ENCODE measurements around the gene FAM180A. TPM values are rescaled to one million over a fixed set of nuclear protein-coding genes. Genes with fewer than 3 reads are reported as not detected.

Gene FAM180A
- total RNA-seq, 4 donors from 2014 or later: 0.65 to 1.9 (median 1.4) TPM; not detected in 1

DNA sequence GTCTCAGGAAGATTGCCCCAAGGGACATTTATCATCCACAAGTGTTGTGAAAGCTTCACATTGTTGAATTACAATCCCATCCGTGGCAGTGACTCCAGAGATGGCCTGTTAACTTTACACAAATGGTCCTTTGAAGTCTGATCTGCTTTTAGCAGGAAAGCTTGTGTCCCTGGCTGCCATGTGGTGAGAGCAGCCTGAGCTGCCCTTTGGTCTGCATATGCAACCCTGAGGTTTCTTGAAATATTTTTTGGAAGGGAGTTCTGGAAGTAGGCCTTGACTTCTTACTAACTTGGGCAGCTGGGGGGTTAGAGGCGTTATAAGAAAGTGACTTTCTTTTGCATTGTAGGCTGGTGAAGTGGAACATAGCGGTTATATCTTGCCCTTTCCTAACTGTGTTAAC is 41.3 kb upstream of the FAM180A start:
- no peaks in the 10 kb centered on the region for H3K9me3 ChIP-seq
- TF ChIP-seq POLR2A (IDR thresholded peaks at IDR 0.05): no peak
- TF ChIP-seq, protein P1, sequence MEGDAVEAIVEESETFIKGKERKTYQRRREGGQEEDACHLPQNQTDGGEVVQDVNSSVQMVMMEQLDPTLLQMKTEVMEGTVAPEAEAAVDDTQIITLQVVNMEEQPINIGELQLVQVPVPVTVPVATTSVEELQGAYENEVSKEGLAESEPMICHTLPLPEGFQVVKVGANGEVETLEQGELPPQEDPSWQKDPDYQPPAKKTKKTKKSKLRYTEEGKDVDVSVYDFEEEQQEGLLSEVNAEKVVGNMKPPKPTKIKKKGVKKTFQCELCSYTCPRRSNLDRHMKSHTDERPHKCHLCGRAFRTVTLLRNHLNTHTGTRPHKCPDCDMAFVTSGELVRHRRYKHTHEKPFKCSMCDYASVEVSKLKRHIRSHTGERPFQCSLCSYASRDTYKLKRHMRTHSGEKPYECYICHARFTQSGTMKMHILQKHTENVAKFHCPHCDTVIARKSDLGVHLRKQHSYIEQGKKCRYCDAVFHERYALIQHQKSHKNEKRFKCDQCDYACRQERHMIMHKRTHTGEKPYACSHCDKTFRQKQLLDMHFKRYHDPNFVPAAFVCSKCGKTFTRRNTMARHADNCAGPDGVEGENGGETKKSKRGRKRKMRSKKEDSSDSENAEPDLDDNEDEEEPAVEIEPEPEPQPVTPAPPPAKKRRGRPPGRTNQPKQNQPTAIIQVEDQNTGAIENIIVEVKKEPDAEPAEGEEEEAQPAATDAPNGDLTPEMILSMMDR (IDR thresholded peaks at IDR 0.05 in 4 of 5, conservative IDR thresholded peaks at IDR 0.05 in 1 of 5): no peak
- no peaks in the 10 kb centered on the region for H3K4me1 ChIP-seq
- ATAC-seq: no peak
- H3K4me3 ChIP-seq: no peak overlapping the region
- H3K36me3 ChIP-seq: no peaks in the 10 kb centered on the region
- intact Hi-C loops (cut with DNase I; ENCODE audit: low total_unique reads): no loop called here
- in situ Hi-C loops (cut with MboI; ENCODE audit: low sequenced_read_pairs in 4 of 4): loop anchor here in 1 of 4 donors (10.0 kb wide), 1 partner anchor 115 kb away; no protein-coding TSS in a partner anchor
- H3K27ac ChIP-seq: no peak overlapping the region
- no peak for DNase-seq
- H3K27me3 ChIP-seq: no peaks in the 10 kb centered on the region

DNA sequence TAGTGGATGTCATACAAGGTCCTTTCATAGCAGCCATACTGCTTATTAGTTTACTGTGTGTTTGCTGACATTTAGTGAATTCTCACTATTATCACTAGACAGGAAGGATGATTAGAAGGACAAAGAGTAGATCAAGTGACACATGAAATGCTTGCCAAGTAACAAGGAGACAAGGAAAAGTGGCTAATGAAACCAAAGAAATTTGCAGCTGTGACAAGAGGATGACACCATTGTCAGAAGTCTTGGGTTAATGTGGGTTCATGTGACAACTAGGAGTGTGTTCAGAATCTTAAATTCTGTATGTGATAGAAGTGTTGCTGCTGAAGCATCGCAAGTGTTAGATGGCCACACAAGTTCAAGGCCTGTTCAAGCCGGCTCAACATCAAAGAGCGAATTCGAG is 40.8 kb upstream of the FAM180A start:
- no peaks in the 10 kb centered on the region for H3K9me3 ChIP-seq
- intact Hi-C loops (cut with DNase I; ENCODE audit: low total_unique reads) (no loop called here), in situ Hi-C loops (cut with MboI; ENCODE audit: low sequenced_read_pairs in 4 of 4) (no loop called here)
- H3K4me1 ChIP-seq: no peaks in the 10 kb centered on the region
- TF ChIP-seq, protein P1 (IDR thresholded peaks at IDR 0.05 in 4 of 5, conservative IDR thresholded peaks at IDR 0.05 in 1 of 5): no peak
- no peak for TF ChIP-seq POLR2A (IDR thresholded peaks at IDR 0.05)
- DNase-seq (no peak), ATAC-seq (no peak)
- H3K27me3 ChIP-seq: no peaks in the 10 kb centered on the region
- H3K27ac ChIP-seq: no peak overlapping the region
- H3K4me3 ChIP-seq: no peak overlapping the region
- H3K36me3 ChIP-seq: no peaks in the 10 kb centered on the region

DNA sequence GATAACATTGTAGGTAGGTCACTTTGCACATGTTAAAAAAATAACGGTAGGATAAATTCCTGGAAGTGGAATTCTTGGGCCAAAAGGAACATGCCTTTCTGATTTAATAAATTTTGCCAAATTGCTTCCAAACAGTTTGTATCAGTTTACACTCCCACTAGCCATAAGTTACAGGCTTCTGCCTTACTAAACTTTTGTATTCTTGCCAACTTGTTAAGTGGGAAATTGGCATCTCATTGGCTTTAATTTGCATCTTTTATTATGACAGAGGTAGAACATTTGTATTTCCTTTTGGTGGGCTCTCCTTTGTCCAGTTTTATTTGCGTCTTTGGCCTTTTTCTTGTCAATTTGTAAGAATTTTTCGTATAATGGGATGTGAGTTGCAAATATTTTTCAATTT is 38.3 kb upstream of the FAM180A start:
- no peaks in the 10 kb centered on the region for H3K4me1 ChIP-seq
- no peak overlapping the region for H3K4me3 ChIP-seq
- ATAC-seq (no peak), DNase-seq (no peak)
- no peaks in the 10 kb centered on the region for H3K36me3 ChIP-seq
- no peaks in the 10 kb centered on the region for H3K27me3 ChIP-seq
- no peak overlapping the region for H3K27ac ChIP-seq
- no peaks in the 10 kb centered on the region for H3K9me3 ChIP-seq
- in situ Hi-C loops (cut with MboI; ENCODE audit: low sequenced_read_pairs in 4 of 4) (no loop called here), intact Hi-C loops (cut with DNase I; ENCODE audit: low total_unique reads) (no loop called here)
- TF ChIP-seq, protein P1 (IDR thresholded peaks at IDR 0.05 in 4 of 5, conservative IDR thresholded peaks at IDR 0.05 in 1 of 5): no peak
- TF ChIP-seq POLR2A (IDR thresholded peaks at IDR 0.05): no peak

DNA sequence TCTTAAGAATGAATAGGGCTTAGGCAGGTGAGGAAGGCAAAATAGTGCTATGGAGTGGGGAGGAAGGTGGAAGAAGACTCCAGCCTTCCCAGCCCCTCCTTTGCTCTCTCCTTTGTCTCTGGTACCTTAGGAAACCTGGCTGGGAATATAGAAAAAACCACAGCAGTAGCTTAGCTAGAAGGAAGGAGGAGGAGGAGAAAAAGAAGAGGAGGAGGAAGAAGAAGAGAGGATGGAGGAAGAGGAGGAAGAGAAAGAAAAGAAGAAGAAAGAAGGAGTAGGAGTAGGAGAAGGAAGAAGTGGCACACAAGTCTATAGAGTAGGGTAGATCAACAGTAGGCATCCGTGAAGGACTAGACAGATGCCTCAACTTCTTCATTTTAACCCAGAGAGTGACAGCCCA is 36.5 kb upstream of the FAM180A start:
- Histone ChIP-seq H3K4me3 (no peak overlapping the region), H3K36me3 (no peaks in the 10 kb centered on the region), H3K4me1 (no peaks in the 10 kb centered on the region), H3K27ac (no peak overlapping the region), H3K27me3 (no peaks in the 10 kb centered on the region), H3K9me3 (no peaks in the 10 kb centered on the region)
- no peak for DNase-seq
- no peak for ATAC-seq
- intact Hi-C loops (cut with DNase I; ENCODE audit: low total_unique reads): no loop called here
- no peak for TF ChIP-seq POLR2A (IDR thresholded peaks at IDR 0.05)
- TF ChIP-seq, protein P1 (IDR thresholded peaks at IDR 0.05 in 4 of 5, conservative IDR thresholded peaks at IDR 0.05 in 1 of 5): no peak
- in situ Hi-C loops (cut with MboI; ENCODE audit: low sequenced_read_pairs in 4 of 4): no loop called here

DNA sequence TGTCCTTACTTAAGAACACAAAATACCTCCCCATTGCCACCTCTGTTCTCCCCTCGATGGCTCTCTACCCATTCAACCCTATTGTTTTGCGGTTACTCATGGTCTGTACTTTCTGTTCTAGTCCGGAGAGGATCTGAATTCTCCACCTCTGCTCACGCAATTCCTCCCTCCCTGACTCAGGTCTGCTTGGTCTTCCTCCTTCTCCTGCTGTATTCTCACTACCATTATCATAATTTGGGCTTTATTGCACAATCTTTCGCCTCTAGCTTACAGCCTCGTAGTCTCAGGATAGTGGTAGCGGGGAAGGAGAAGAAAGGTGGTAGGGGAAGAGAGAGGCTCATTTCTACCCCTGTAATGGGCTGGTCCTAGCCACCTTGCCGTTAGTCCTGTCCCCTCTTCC is 35.4 kb upstream of the FAM180A start:
- no peaks in the 10 kb centered on the region for H3K4me1 ChIP-seq
- DNase-seq: no peak
- no peak overlapping the region for H3K27ac ChIP-seq
- TF ChIP-seq, protein P1 (IDR thresholded peaks at IDR 0.05 in 4 of 5, conservative IDR thresholded peaks at IDR 0.05 in 1 of 5): no peak
- no peak for TF ChIP-seq POLR2A (IDR thresholded peaks at IDR 0.05)
- intact Hi-C loops (cut with DNase I; ENCODE audit: low total_unique reads) (no loop called here), in situ Hi-C loops (cut with MboI; ENCODE audit: low sequenced_read_pairs in 4 of 4) (no loop called here)
- ATAC-seq: no peak
- no peaks in the 10 kb centered on the region for H3K36me3 ChIP-seq
- no peaks in the 10 kb centered on the region for H3K9me3 ChIP-seq
- H3K27me3 ChIP-seq: no peaks in the 10 kb centered on the region
- H3K4me3 ChIP-seq: no peak overlapping the region

All from gastrocnemius medialis (tissue), 4 donors.